ENCODE data around the gene NPIPB12.
"Not testable (repeated sequence)": the region's sequence is repeated elsewhere in the genome, so short reads cannot be mapped to it uniquely, and the experiment has no call there.

DNA sequence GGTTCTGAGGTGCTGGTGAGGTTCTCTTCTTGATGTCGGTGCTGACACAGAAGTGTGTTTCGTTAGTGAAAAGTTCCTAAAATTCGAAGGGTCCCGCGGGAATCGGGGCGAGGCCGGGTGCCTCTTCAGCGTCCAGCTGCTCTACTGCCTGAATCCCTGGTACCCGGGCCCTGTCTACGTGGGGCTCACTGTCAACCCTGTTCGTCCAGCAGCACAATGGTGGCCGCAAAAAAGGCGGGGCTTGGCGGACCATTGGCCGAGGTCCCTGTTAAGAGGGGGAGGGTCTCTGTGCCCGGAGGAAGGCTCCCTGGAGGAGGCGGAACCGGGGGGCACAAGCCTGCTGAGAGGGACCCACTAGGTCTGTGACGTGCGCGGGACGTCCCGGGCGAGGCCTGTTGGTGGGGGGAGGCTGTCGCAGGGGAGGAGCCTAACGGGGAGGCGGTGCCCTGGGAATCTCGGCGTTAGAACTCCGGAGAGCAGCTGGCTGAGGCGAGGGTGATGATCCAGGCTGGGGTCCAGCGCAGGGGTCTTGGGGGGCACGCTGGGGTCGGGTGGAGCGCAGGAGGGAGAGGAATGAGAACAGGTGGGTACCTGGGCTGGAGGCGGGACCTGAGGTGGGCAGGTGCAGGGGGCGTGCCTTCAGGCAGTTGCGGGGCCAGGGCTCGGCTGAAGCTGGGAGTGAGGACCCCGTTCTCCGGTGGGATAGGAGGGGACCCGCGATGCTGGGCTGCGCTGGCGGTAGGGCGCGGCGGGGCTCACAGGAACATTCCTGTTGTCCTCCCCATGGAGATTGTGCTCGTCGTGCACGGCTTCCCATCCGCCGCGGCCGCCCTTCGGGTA is 40.0 kb downstream of the NPIPB12 start:
- TF ChIP-seq CTCF (IDR thresholded peaks at IDR 0.05 in 4 of 5, conservative IDR thresholded peaks at IDR 0.05 in 1 of 5); POLR2A (IDR thresholded peaks at IDR 0.05): not testable (repeated sequence)
